Mammary epithelial cell (primary cell): ENCODE measurements around the gene PPP1R12B.
"Not testable (repeated sequence)": the region's sequence is repeated elsewhere in the genome, so short reads cannot be mapped to it uniquely, and the experiment has no call there.

ENCODE experiments used
- EZH2 ChIP-seq: IDR thresholded peaks from 2 replicates; pipeline ENCODE4 v1.6.1; 2012; ENCODE audit warnings: low read length, inconsistent platforms, borderline replicate concordance
- TF ChIP-seq, protein P1 (sequence below), 2 donors: IDR thresholded peaks in 1 of 2; conservative IDR thresholded peaks in 1 of 2; 2 replicates each; pipeline ENCODE4 v1.5.1; 2011 to 2012; ENCODE audit warnings: inconsistent platforms in 2 of 2, low read length in 2 of 2, mild to moderate bottlenecking in 2 of 2, control low read depth in 1 of 2, low read depth in 1 of 2; ENCODE audit not compliant: insufficient read depth in 1 of 2; ENCODE audit errors: extremely low read depth in 1 of 2

- TF ChIP-seq, protein P1, sequence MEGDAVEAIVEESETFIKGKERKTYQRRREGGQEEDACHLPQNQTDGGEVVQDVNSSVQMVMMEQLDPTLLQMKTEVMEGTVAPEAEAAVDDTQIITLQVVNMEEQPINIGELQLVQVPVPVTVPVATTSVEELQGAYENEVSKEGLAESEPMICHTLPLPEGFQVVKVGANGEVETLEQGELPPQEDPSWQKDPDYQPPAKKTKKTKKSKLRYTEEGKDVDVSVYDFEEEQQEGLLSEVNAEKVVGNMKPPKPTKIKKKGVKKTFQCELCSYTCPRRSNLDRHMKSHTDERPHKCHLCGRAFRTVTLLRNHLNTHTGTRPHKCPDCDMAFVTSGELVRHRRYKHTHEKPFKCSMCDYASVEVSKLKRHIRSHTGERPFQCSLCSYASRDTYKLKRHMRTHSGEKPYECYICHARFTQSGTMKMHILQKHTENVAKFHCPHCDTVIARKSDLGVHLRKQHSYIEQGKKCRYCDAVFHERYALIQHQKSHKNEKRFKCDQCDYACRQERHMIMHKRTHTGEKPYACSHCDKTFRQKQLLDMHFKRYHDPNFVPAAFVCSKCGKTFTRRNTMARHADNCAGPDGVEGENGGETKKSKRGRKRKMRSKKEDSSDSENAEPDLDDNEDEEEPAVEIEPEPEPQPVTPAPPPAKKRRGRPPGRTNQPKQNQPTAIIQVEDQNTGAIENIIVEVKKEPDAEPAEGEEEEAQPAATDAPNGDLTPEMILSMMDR (conservative IDR thresholded peaks at IDR 0.05 in 1 of 2, IDR thresholded peaks at IDR 0.05 in 1 of 2; ENCODE audit: extremely low read depth in 1 of 2, insufficient read depth in 1 of 2, low read depth in 1 of 2, low read length in 2 of 2): not testable (repeated sequence)
- not testable (repeated sequence) for TF ChIP-seq EZH2
These were observed 99.6 kb downstream of the PPP1R12B start for GRCh38 chr1:202448140-202448539.
